Fibroblast of skin of left biceps (primary cell): ENCODE results near the gene RB1.

ENCODE experiments used
- DNase-seq, 2 experiments: peaks; one replicate each; pipeline ENCODE4 v3.0.0-alpha.2; 2013; ENCODE audit warnings: low read depth in 2 of 2

RB1 gene

GRCh38 chr13:48493851-48494250 lies 190.3 kb downstream of the RB1 start:
- DNase-seq = no peak

GRCh38 chr13:48494874-48495273 lies 191.3 kb downstream of the RB1 start:
- DNase-seq = no peak

DNA sequence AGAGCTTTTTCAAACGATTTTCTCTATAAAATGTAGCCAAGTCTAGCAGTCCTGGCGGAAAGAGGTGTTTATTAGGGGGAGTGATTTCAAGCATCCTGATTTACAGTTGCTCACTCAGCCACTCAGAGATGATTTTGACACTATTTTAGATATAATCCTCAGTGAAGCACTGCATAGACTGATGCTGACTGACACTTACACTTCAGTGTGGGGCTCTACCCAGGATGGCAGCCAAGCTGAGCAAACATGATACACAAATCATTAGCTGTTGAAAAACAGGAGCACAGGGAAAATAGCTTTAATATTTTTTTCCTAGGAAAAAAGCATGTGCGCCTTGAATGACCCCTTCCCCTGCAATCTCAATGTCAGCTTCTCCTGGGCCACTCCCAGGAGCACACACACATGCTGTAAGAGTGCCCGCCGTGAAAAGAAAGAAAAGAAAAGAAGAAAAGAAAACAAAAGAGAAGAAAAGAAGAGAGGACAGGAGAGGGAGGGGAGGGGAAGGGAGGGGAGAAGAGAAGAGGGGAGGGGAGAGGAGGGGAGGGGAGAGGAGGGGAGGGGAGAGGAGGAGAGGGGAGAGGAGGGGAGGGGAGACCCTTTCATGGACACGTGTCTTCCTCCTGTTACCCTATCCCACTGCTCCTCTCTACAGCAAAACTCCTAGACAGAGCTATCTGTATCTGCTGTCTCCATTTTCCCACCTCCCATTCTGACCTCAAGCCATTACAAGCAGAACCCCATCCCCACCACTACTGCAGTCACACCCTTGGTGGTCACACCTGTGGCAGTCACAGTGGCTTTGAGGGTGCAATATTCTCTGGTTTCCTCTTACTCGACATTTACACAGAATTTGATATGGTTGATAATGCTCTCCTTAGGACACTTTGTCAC lies 193.0 kb downstream of the RB1 start:
- no peak for DNase-seq

GRCh38 chr13:48497669-48498068 lies 194.1 kb downstream of the RB1 start:
- no peak for DNase-seq

- DNase-seq = peak; percentile 67 to 72
These were observed 197.2 kb downstream of the RB1 start for GRCh38 chr13:48500652-48501197.

DNA sequence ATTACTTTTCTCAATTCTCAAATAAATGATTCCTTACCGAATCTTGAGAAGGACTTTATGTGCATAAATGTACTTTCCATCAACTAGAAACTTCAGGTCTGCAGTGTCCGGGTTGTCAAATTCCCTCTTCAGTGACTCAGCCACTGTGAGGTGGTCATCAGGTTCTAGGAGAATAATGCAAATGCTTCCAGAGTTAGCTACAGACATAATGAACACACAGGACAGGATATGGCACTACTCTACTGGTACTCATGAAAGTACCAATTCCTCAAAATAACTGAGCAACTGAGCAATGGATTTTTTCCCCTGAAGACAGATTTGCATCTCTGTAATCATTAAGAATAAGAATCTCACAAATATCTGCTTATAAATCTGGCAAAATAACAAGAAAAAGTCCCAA lies 198.2 kb downstream of the RB1 start:
- no peak for DNase-seq

DNA sequence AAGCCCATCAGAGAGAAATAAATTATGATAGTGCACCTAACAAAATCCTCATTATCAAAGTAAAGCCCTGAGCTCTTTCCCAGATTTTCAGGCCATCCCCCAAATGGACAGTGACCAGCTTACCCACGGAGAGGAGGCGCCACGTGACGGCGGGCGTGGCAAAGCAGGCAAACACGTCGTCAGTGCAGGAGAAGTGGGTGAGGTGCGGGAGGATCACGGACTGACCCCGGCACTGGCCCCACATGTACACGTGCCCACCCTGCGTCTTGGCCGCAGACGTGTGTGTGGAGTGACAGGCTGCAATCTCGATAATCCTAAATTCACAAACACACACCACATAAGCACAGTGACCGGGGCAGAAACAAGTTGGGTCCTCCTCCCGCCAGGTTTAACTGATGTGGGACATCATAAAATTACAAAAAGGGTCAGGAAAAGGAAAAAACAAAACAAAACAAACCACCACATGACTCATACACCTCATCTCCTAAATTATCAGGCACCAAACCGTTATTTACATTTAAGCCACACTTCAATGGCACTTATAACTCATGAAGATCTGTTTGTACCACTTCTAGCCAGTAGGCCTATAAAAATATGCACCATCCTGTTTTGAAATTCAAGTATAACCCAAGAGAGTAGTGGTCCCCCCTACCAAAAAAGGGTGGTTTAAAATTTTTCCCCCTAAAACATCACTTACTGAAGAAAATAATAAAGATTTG lies 199.2 kb downstream of the RB1 start:
- no peak for DNase-seq

- no peak for DNase-seq
These were observed 201.1 kb downstream of the RB1 start for GRCh38 chr13:48504606-48505005.

DNA sequence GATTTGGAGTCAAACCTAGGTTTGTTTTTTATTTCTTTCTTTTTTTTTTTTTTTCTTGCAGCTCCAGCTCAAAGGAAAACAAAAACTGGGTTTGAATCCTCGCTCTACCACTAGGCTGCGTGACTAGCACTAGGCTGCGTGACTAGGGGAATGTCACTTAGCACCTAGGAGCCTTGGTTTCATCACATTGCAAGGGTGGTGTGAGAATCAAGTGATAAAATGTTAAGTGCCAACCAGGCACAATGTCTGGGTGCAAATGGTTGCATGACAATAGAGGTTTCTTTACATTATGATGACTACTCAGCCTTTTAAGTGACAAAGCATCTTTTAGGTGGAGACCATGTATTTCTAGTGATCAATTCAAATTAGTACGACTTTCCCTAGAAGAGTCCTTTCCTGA lies 201.5 kb downstream of the RB1 start:
- no peak for DNase-seq

DNA sequence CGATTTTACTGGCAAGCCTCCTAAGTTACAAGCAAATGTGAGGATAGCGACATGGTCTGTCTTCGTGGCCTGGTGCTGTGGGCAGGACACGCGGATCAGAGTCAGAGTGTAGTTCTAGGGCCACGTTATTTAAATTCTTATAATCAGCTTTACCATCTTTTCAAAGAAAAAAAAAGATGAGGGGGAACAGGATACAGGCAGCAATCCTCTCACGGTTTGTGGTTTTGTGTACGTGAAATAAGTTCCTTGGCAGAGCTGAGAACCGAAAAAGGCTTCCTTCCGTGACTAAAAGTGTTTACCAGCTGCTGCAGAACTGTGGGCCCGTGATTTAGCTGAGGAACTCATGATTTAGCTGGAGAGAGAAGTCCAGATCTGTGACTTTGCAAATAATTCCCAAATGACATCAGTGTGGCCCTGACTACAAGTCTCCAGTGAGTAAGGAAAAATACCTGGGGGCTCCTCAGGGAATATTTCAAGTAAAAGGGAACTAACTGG lies 202.1 kb downstream of the RB1 start:
- DNase-seq = no peak

DNA sequence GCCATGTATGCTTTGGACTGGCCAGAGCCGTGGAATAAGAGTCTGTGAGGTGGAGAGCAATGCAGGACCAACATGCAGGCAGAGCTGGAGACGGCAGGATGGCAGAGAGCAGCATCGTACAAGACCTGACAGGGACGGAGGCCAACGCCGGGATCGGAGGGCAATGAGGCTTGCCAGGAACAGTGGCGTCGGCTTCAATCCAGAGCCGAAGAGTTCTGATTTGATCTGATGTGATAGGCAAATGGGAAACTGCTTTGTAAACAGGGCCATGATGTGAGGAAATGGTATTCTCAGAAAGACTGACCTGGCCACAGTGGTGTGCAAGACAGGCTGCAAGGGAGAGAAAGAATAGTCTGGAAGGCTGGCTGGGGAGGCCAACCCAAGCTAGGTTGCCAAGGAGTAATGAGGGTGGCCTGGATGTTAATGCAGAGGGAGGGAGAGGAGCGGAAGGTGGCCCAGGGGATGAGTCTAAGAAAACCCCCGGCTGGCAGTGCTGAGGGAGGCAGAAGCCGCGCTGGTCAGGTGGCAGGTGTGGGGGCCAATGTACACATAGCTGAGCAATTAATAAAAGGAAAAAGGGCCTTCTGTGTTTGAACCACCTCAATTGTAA lies 202.6 kb downstream of the RB1 start:
- DNase-seq = no peak

GRCh38 chr13:48507021-48507420 lies 203.5 kb downstream of the RB1 start:
- no peak for DNase-seq

DNA sequence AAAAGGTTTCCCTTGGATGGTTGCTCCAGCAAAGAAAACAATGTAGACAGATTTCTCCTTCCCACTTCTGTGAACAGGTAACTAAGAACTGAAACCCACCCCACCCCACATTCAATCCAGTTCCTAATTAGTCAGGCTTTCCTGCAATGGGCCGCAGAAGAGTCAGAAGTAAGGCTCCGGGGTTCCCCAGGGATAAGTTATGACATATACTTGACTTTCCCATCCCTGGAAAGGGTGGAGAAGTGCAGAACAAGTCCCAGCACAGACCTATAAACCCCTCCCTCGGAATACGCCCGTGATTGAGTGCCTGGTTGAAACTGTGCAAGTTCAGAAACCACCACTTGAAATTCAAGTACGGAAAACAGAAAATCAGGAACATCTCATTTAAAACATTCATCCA lies 204.5 kb downstream of the RB1 start:
- no peak for DNase-seq

DNA sequence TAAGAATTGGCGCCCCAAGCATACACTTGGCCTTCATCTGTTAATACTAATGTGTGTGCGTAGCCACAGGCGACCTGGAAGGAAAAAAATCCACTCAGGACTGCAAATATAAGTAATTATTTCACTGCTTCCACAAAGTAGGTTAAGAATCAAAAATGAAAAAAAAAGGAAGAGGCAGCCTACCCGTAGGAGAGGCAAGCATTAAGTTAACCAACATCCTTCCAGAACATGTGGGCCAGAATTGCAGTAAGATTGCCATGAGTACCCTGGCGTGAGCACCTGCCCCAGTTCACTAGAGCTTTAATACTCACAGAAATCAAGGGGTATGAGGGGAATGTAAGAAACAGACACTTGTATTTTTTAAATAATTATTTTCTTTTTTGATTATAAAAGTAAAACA lies 207.1 kb downstream of the RB1 start:
- DNase-seq = no peak

DNA sequence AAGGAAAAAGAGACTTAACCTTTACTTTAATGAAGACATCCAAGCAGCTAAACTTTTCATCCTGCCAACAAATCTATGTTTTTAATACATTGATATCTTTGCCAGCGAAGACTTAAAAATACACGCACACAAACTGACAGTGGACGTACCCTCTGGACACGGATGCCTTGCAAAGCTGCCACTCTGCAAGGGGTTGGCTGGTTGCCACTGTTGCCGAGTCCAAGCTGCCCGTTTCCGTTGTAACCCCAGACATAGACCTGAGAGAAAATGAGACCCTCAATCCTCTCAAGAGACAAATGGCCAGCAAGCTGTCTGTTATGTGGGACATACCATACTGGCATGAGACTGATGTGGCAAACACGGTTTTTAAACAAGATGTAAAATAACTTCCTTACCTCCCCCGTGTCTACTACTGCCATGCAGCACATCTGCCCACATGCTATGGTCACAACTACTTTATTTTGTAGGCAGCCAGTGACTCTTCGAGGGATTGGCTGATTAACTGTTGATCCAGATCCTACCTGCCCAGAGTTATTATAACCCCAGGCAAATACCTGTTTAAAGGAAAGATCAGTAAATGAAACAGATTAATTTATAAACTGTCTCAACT lies 208.2 kb downstream of the RB1 start:
- DNase-seq = no peak

- DNase-seq = no peak
These were observed 211.2 kb downstream of the RB1 start for GRCh38 chr13:48514793-48515192.

- no peak for DNase-seq
These were observed 212.2 kb downstream of the RB1 start for GRCh38 chr13:48515732-48516131.

- no peak for DNase-seq
These were observed 214.5 kb downstream of the RB1 start for GRCh38 chr13:48518083-48518482.

DNA sequence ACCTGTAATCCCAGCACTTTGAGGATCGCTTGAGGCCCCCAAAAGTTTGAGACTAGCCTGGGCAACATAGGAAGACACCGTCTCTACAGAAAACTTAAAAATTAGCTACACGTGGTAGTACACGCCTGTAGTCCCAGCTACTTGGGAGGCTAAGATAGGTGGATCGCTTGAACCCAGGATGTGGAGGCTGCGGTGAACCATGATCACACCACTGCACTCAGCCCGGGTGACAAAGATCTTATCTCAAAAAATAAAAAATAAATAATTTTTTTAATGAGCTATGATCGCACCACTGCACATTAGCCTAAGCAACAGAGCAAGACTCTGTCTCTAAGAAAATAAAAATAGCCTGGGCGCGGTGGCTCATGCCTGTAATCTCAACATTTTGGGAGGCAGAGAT lies 222.7 kb downstream of the RB1 start:
- DNase-seq = no peak

DNA sequence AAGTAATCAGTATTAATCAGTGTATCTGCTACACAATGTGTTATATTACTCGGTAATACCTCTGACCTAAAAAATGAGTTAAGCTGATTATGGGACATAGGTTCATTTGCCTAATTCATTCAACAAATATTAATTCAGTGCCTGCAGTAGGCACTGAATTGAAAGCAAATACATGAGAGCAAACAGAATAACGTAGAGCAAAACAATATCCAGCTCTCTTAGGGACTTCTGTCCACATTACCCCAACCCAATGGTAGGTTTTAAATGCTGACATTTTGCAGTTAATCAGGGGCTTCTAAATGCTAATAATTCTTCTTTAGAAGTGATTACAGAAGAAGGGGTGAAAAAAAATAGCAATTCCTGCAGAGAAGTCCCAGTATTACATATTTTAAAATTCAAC lies 224.4 kb downstream of the RB1 start:
- no peak for DNase-seq

GRCh38 chr13:48528720-48529119 lies 225.2 kb downstream of the RB1 start:
- no peak for DNase-seq

- DNase-seq = no peak
These were observed 227.3 kb downstream of the RB1 start for GRCh38 chr13:48530833-48531232.
